Neutrophil (primary cell): ENCODE data around the gene MACROD1.

Source experiments
- H3K27ac ChIP-seq: fragments of 200-600 bp; sonication (generic); 2 replicates; pipeline ENCODE4 v1.5.1; 2016; ENCODE audit warnings: mild to moderate bottlenecking, moderate library complexity
- H3K27me3 ChIP-seq: fragments of 200-600 bp; sonication (generic); 2 replicates; pipeline ENCODE4 v1.6.0; 2016; ENCODE audit warnings: mild to moderate bottlenecking
- H3K36me3 ChIP-seq: fragments of 200-600 bp; sonication (generic); 2 replicates; pipeline ENCODE4 v1.5.1; 2017
- H3K4me1 ChIP-seq, 2 experiments: fragments of 200-600 bp in 1 of 2; sonication (generic) in 1 of 2; 1 replicate in 1 of 2; 2 replicates in 1 of 2; pipeline versions ENCODE4 v1.5.1 to v1.6.1; 2013 to 2016; ENCODE audit warnings: low read depth in 1 of 2, low read length in 1 of 2, mild to moderate bottlenecking in 1 of 2, moderate library complexity in 1 of 2; ENCODE audit not compliant: control insufficient read depth in 1 of 2, insufficient read depth in 1 of 2
- H3K4me3 ChIP-seq, 2 experiments: fragments of 200-600 bp in 1 of 2; sonication (generic) in 1 of 2; 1 replicate in 1 of 2; 2 replicates in 1 of 2; pipeline ENCODE4 v1.5.1; 2013 to 2016; ENCODE audit warnings: low read depth in 1 of 2, low read length in 1 of 2, mild to moderate bottlenecking in 1 of 2, moderate library complexity in 1 of 2
- H3K9me3 ChIP-seq: fragments of 200-600 bp; sonication (generic); 2 replicates; pipeline ENCODE4 v1.5.1; 2016
- TF ChIP-seq, protein P1 (sequence below): fragments of 200-600 bp; sonication (generic); IDR thresholded peaks from 2 replicates; pipeline ENCODE4 v1.5.1; 2016; ENCODE audit warnings: antibody characterized with exemption

Gene MACROD1

DNA sequence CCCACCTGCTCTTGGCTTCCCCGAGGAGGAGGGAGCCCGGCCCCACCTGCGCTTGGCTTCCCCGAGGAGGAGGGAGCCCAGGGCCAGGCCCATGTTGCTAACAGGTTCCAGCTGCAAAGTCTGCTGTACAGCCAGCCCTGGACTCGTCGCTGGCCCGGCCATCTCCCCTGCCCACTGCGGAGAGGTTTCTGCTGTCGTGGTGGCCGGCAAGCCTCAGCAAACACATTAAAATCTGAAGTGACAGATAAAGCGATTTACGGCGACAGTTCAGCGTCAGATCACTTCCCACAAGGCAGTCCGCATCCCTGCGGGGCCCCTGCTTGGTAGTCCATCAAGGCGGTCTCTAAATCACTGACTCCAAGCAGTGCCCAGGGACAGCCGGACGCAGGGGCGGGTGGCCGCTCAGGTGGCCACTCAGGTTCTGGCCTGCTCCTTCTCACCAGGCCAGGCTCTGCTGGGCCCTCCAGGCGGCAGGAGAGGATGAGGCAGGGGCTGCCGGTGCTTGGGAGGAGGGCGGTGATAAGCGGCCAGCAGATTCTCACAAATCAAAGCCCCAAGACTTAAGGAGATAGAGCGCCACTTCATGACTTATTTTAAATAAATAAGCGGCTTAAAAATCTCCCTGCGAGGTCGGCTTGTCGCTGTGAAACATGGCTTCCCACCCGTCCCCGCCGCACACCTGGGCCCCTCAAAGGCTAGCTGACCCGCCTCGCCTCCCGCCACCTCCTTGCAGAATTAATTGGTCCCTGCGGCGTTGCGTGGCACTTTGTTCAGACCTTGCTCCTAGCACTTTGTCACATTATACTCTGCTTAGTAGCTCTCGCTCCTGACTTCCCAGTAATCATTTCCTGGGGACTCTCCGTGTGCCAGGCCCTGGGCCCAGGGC, 21.1 kb downstream of the MACROD1 start:
- TF ChIP-seq, protein P1, sequence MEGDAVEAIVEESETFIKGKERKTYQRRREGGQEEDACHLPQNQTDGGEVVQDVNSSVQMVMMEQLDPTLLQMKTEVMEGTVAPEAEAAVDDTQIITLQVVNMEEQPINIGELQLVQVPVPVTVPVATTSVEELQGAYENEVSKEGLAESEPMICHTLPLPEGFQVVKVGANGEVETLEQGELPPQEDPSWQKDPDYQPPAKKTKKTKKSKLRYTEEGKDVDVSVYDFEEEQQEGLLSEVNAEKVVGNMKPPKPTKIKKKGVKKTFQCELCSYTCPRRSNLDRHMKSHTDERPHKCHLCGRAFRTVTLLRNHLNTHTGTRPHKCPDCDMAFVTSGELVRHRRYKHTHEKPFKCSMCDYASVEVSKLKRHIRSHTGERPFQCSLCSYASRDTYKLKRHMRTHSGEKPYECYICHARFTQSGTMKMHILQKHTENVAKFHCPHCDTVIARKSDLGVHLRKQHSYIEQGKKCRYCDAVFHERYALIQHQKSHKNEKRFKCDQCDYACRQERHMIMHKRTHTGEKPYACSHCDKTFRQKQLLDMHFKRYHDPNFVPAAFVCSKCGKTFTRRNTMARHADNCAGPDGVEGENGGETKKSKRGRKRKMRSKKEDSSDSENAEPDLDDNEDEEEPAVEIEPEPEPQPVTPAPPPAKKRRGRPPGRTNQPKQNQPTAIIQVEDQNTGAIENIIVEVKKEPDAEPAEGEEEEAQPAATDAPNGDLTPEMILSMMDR = no peak
- H3K4me3 ChIP-seq = no peak overlapping the region
- H3K9me3 ChIP-seq = no peaks in the 10 kb centered on the region

DNA sequence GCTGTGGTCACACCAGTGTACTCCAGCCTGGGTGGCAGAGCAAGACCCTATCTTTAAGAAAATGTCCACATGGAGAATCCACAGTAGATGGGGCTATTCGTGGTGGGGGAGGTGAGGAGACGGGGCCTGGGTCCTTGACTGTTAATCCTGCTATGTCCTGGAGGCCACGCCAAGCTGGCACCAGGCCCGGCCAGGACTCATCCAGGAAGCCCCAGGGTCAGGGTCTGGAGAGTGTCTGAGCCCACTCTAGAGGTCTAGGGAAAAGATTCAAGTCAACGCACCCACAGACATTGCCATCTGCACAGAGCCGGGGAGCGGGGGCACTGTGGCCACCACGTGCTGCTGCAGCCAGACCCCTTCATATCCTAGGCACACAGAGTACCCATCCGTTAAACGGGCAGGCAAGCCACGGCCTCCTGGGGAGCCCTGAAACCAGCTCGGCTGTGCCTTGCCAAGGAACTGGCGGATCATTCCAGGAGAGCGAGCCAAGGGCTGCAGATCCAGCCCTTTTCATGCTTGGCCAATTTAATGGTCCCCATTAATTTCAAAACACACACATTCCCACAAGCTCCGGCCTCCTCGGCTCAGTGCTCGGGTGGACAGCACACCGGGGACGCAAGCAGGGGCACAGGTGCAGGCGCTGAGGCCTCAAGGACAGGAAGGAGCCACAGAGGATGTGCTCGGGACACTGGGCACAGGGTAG, 24.7 kb downstream of the MACROD1 start:
- H3K27ac ChIP-seq = no peak overlapping the region
- H3K4me3 ChIP-seq = no peak overlapping the region
- H3K9me3 ChIP-seq = no peaks in the 10 kb centered on the region
- no peaks in the 10 kb centered on the region for H3K27me3 ChIP-seq
- no peaks in the 10 kb centered on the region for H3K4me1 ChIP-seq
- TF ChIP-seq, protein P1 = no peak
- no peaks in the 10 kb centered on the region for H3K36me3 ChIP-seq

More for the DNA sequence above, 21.1 kb downstream of the MACROD1 start:
- peaks cover 5% of the 10 kb centered on the region for H3K27me3 ChIP-seq
- no peak overlapping the region for H3K27ac ChIP-seq
- no peaks in the 10 kb centered on the region for H3K4me1 ChIP-seq
- no peaks in the 10 kb centered on the region for H3K36me3 ChIP-seq

DNA sequence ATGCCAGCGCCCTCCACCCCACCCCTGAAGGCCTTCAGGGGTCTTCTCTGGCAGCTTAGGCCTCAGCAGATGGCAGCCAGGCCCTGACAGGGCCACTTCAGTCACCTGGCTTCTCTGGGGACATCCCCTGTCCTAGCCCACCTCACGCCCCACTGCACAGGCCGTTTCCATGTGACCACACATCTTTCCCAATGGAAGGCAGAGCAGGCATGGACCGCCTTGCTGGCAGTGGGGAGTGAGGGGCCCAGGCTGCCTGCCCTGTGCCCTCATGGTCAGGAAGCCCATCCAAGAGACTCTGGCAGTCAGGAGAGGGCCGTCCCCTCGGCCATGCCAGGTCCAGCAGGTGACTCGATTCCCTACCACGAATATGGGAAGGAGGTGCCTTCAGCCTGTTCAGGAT, 25.8 kb downstream of the MACROD1 start:
- TF ChIP-seq, protein P1 = no peak

DNA sequence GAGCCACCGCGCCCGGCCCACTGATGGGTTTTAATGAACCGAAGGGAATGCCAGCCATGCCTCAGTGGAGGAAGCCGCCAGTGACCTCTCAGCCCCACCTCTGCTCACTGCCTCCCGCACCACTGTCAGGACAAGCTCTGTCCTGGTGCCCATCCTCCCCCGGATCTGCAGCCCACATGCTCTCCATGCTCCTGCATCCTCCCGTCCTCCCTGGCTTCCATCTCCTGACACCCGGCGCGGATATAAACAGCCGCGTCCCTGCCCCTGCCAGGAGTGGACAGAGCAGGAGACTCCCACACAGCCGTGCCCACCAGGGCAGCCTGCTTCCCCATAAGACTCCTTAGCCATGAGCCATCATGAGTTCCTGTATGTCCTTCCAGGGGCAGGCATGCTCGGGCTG, 26.9 kb downstream of the MACROD1 start:
- Histone ChIP-seq H3K4me1 (no peaks in the 10 kb centered on the region), H3K27ac (no peak overlapping the region), H3K4me3 (no peak overlapping the region), H3K36me3 (no peaks in the 10 kb centered on the region), H3K27me3 (no peaks in the 10 kb centered on the region), H3K9me3 (no peaks in the 10 kb centered on the region)
- TF ChIP-seq, protein P1 = no peak

More for the DNA sequence above, 25.8 kb downstream of the MACROD1 start:
- H3K4me3 ChIP-seq = no peak overlapping the region
- no peak overlapping the region for H3K27ac ChIP-seq
- no peaks in the 10 kb centered on the region for H3K27me3 ChIP-seq
- no peaks in the 10 kb centered on the region for H3K9me3 ChIP-seq
- H3K36me3 ChIP-seq = no peaks in the 10 kb centered on the region
- no peaks in the 10 kb centered on the region for H3K4me1 ChIP-seq

DNA sequence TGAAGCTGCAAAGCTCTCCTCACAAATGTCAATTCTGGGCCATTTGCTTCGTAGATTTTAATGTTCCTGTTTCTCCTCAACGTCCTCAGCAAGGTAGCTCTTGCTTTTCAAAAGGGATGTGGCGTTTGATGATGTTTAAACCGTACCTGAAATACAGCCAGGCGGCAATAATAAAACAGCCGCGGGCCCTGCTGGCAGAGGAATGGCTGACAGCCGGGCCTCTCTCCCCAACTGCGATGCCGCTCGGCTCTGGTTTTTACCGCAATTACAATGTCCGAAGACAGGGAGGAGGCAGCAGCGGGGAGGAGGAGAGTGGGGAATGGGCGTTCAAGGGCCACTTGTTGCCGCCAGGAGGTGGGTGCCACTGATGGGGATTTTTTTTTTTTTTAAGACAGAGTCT, 27.5 kb downstream of the MACROD1 start:
- Histone ChIP-seq H3K36me3 (no peaks in the 10 kb centered on the region), H3K27ac (no peak overlapping the region), H3K9me3 (no peaks in the 10 kb centered on the region), H3K4me1 (no peaks in the 10 kb centered on the region), H3K27me3 (no peaks in the 10 kb centered on the region), H3K4me3 (no peak overlapping the region)
- TF ChIP-seq, protein P1 = no peak
